Body of pancreas (tissue), 4 donors: ENCODE measurements around the gene CHCHD6.

Experiments used
- CTCF ChIP-seq, 7 experiments: fragments of 450-650 bp in 4 of 7; fragments of 200-600 bp in 3 of 7; sonication (generic) in 3 of 7; IDR thresholded peaks; one replicate each; pipeline ENCODE4 v1.5.1; 2016 to 2019; ENCODE audit warnings: antibody characterized with exemption in 7 of 7
- POLR2A ChIP-seq, 3 donors: fragments of 450-650 bp; IDR thresholded peaks; one replicate each; pipeline ENCODE4 v1.6.1; 2016; ENCODE audit warnings: antibody characterized with exemption in 3 of 3, mild to moderate bottlenecking in 2 of 3

DNA sequence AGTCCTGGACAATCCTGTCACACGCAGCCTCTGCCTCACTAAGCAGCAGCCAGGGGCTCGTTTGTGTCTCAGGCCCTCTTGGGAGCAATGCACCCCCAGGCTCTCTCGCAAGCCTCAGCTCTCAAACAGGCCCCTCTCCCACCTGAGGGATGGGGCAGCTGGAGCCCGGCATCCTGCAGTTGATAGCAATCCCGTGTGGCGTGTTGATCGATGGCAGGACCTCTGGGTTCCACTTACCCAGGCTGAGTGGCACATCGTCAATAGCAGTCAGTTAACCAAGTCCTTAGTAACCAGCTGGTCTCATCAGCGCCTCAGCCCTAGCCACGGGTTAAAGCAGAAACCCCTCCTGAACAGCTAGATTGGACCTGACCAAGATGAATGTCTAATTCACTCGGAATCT, 242.4 kb downstream of the CHCHD6 start:
- TF ChIP-seq CTCF (IDR thresholded peaks at IDR 0.05) (no peak), POLR2A (IDR thresholded peaks at IDR 0.05) (no peak)
